Natural killer cell treated with Interleukin-12 subunit alpha and Interleukin-12 subunit beta and Interleukin-15 and Interleukin-18, amount 100 ng/mL, for 72 hours (primary cell): ENCODE measurements around the gene RGS3. TPM values are rescaled to one million over a fixed set of nuclear protein-coding genes. Genes with fewer than 3 reads are reported as not detected.

Experiments used
- ATAC-seq, 2 donors: fragments of 150-1000 bp; cut with Tn5 transposase in 1 of 2; sonication (Bioruptor Pico), chemical (Tn5 transposase) in 1 of 2; 2 replicates each; pipeline ENCODE4 v1.10.0; 2021
- DNase-seq: peaks from one replicate; pipeline ENCODE4 v3.0.0; 2022; ENCODE audit warnings: low spot score
- H3K27ac Mint-ChIP-seq, 2 donors: 1 replicate in 1 of 2; 2 replicates in 1 of 2; pipeline ENCODE4 v1.8.0; 2022; ENCODE audit warnings: mixed read lengths in 2 of 2, mild to moderate bottlenecking in 1 of 2, moderate library complexity in 1 of 2
- H3K27me3 Mint-ChIP-seq, 2 donors: 1 replicate in 1 of 2; 2 replicates in 1 of 2; pipeline ENCODE4 v1.8.0; 2022; ENCODE audit warnings: mixed read lengths in 2 of 2
- H3K36me3 Mint-ChIP-seq: one replicate; pipeline ENCODE4 v1.8.0; 2022; ENCODE audit warnings: mixed read lengths
- H3K4me1 Mint-ChIP-seq, 2 donors: 1 replicate in 1 of 2; 2 replicates in 1 of 2; pipeline ENCODE4 v1.8.0; 2022; ENCODE audit warnings: low read depth in 2 of 2, mixed read lengths in 2 of 2, mild to moderate bottlenecking in 1 of 2
- H3K4me3 Mint-ChIP-seq: one replicate; pipeline ENCODE4 v1.8.0; 2022; ENCODE audit warnings: mixed read lengths
- H3K9me3 Mint-ChIP-seq: 2 replicates; pipeline ENCODE4 v1.8.0; 2022; ENCODE audit warnings: mixed read lengths
- total RNA-seq, 2 donors: library from RNA; stranded (reverse); gene quantifications; one replicate each; pipeline ENCODE4 v1.2.3, GENCODE V29; 2022

Gene RGS3
- total RNA-seq, 2 donors from 2014 or later: 71.7 to 144 TPM

DNA sequence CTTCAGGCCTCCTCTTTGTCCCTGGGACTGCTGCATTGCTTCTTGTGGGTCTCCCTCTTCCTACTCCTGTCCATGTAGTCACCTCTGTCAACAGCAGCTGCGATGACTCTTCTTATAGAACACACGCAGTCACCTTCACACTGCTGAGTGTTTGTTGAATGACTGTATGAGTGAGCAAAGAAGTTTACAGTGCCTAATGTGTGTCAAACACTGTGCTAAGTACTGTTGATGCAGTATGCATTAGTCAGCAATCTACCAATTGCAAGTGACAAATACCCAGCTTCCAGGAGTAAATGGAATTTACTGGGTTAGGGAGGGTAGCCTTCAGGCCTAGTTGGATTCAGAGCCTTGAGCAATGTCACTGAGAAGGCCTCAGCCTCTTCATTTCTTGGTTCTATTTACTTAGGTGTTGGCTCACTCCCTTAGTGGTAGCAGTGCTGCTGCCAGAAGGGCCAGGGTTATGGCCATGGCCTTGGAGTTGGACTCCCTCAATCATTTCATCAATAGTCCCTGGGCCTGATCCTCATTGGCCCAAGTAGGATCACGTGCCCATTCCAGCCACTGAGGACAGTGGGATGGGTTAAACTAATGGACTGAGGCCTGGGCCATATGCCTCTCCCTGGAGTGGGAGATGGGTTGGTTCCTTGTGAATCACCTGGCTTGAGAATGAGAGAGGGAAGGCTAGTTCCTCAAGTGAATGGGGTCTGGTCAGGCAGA lies 93.5 kb downstream of the RGS3 start:
- Mint-ChIP-seq H3K4me1 (peaks cover 46 to 58% of the 10 kb centered on the region in 2 donors), H3K27ac (peak overlapping the region; percentile 64 to 71), H3K36me3 (peaks cover 4% of the 10 kb centered on the region), H3K27me3 (no peaks in the 10 kb centered on the region), H3K9me3 (no peaks in the 10 kb centered on the region), H3K4me3 (peak overlapping the region; percentile 9)
- ATAC-seq (peak; percentile 57 to 68), DNase-seq (no peak)

DNA sequence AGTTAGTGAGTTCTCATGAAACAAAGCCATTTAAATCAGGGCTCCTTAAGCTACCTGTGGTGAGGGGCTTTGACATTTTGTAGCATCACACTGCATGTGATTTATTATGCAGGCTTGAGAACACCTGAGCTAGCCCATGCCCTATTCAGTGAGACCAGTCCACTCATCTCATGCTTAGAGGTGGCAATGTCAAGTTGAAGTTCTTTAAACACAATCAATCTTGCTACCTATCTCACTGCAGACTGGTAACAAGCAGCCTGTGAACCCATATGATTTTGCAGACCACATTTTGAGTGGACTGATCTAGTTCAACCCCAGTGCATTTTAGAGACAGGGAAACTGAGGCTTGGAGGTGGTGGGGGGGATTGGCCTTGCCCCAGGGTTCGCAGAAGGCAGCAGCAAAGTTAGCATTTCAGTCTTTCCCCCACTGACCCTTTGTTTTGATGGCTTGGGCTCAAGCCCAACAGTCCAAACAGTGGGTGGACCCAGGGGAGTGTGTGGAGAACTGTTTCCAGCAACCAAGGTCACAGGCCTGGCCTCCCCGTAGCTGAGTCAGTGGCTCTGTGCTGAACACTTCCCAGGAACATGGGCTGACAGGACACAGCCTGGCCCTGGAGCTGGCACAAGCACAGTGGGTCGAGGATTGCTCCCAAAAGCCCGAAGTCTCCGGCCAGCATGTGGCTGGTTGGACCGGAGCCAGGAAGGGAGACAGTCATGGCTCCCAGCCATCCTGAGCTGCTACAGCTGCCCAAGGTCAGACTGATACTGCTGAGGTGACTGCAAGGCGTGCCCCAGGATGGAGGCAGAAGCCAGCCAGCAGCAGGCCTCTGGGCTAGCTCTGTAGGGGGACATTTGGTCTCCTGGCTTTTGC lies 95.3 kb downstream of the RGS3 start:
- Mint-ChIP-seq H3K9me3 (no peaks in the 10 kb centered on the region), H3K4me1 (peaks cover 54 to 62% of the 10 kb centered on the region in 2 donors), H3K36me3 (peaks cover 4% of the 10 kb centered on the region), H3K27me3 (no peaks in the 10 kb centered on the region), H3K27ac (peak overlapping the region; percentile 64 to 87), H3K4me3 (no peak overlapping the region)
- no peak for ATAC-seq
- peak; percentile 44 for DNase-seq

DNA sequence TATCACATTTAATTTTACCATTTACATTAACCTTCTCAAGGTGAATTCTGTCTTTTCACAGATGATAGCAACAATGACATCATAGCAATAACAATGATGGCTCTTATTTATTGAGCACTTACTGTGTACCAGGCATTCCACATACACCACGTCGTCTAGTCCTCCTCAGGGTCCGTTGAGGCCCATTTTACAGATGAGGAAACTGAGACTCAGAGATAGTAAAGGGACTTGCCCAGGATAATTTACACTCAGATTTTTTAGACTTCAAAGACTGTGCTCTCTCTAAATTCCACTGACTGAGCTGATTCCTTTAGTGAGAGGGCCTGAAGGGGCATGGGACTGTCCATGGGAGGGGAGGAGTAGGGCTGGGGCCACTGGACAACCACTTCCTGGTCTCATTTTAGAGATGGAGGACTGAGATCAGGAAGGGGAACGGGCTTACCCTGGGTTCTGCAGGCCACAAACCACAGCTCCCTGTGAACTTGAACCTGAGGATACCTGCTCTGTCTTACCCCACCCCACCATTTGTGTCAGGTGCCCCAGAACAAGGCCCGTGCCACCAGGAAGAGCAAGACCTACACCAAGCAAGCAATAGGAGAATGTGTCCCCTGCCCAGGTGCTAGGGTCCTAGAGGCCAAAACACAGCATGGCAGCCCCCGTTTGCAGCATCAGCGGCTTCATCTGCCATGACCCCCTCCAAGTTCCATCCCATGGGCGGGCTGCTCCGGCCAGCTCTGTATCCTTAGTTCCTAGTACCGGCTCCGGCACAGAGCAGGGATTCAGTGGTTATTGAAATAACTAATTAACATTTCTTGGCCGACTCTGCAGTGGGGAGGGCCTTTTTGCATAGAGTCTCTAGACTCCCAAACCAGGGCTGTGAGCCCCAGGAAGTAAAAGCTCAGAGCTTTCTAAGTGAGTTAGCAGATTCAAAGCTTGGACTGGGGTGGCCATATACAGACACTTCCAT lies 96.6 kb downstream of the RGS3 start:
- no peaks in the 10 kb centered on the region for H3K9me3 Mint-ChIP-seq
- no peak overlapping the region for H3K4me3 Mint-ChIP-seq
- no peaks in the 10 kb centered on the region for H3K27me3 Mint-ChIP-seq
- ATAC-seq (no peak), DNase-seq (peak; percentile 41)
- H3K4me1 Mint-ChIP-seq: peaks cover 56 to 66% of the 10 kb centered on the region in 2 donors
- peak overlapping the region; percentile 44 to 87 for H3K27ac Mint-ChIP-seq
- H3K36me3 Mint-ChIP-seq: peaks cover 2% of the 10 kb centered on the region

DNA sequence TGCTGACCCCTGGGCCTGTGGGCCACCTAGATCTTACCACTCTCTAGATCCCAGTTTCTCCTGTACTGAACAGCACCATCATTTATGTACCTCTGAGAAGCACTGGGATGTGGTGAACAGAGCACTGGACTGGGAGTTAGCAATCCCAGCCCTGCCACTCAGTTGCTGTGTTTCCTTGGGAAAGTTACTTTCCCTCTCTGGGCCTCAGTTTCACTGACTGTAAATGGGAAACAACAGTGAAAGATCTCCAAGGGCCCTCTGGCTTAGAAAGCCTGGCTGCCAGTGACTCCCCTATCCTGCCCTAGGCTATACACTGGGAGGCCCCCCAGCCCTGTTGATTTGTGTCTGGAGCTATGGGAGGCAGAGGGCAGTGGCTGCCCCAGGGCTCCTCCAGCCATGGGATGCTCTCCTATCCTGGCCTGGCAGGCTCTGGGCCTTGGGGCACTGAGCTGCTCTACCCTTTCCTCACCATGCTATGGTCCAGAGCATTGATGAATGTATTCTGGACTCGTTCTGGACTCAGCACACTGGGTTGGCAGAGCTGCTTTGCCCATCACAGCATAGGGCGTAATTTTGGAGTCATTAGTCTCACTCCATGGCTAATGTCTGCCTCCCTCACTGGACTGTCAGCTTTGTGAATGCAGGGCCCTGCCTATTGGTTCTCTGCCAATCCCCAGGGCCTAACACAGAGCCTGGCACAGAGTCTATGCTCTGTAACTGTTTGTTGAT lies 99.3 kb downstream of the RGS3 start:
- Mint-ChIP-seq H3K9me3 (no peaks in the 10 kb centered on the region), H3K27ac (peak overlapping the region; percentile 56 to 87), H3K36me3 (no peaks in the 10 kb centered on the region), H3K4me3 (no peak overlapping the region), H3K4me1 (peaks cover 54 to 63% of the 10 kb centered on the region in 2 donors), H3K27me3 (no peaks in the 10 kb centered on the region)
- DNase-seq: no peak
- ATAC-seq: no peak

DNA sequence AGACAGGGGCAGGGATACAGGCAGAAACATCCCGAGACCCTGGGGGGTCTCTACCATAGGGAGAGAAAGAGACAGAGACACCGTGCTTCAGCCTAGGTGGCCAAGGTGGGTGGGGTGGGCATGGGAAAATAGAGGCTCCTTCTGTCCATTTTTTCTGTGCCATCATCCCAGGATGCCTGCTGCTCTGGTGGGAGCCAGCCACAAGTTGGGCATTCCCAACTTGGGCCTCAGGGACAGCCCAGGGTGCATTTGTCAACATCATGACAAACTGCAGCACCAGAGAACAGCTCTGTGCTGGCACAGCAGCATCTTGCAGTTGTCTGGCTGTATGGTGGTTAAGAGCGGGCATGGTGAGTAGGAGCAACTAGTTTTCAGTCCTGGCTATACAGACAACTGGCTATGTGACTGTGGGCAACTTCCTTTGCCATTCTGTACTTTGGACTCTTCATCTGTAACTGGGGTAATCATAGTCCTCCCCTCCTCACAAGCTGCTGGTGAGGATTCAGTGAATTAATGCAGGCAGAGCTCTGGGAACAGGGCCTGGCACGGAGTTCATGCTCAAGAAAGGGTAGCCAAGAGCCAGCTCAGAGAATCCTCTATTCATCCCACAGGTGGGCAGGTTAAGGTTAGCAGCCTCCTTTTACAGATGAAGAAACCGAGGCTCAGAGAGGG lies 100.4 kb downstream of the RGS3 start:
- no peaks in the 10 kb centered on the region for H3K27me3 Mint-ChIP-seq
- H3K4me3 Mint-ChIP-seq: no peak overlapping the region
- ATAC-seq (no peak), DNase-seq (no peak)
- H3K9me3 Mint-ChIP-seq: no peaks in the 10 kb centered on the region
- H3K4me1 Mint-ChIP-seq: peaks cover 52 to 58% of the 10 kb centered on the region in 2 donors
- H3K36me3 Mint-ChIP-seq: no peaks in the 10 kb centered on the region
- peak overlapping the region; percentile 56 to 87 for H3K27ac Mint-ChIP-seq

DNA sequence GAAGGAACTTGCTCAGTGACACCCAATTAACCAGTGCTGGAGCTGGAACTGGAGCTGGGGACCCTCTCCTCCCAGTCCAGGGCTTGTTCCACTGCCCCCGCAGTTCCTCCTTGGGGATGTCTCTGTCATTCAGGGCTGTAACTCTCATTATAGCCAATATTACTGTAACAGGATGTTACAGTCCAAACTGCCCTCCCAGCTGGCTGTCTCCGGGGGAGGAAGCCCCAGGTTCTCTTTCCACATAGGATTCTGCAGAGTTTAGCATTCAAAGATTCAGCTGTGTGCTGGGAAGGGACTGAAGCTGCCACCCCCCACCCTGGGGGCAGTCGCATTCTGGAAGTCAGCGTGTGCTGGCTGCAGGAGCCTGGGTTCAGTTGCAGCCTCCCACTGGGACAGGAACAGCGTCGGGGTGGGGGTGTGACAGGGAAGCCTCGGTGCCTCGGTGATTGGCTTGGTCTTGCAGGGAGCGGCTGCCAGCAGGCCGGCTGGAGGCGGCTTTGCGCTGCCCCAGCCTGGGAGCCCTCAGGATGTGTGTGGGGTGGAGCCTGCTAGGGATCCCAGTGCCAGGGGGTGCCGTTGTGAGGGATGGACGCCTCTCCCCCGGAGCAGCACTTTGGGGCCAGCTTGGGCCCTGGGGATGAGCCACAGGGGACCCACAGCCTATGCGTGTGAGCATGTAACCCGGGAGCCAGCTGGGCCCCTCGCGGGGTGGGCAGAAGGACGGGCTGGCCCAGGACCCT lies 101.1 kb downstream of the RGS3 start:
- Mint-ChIP-seq H3K36me3 (no peaks in the 10 kb centered on the region), H3K27me3 (no peaks in the 10 kb centered on the region), H3K4me1 (peaks cover 53 to 61% of the 10 kb centered on the region in 2 donors), H3K4me3 (no peak overlapping the region), H3K9me3 (no peaks in the 10 kb centered on the region), H3K27ac (peak overlapping the region; percentile 56 to 87)
- no peak for DNase-seq
- ATAC-seq: peak; percentile 24 to 38

DNA sequence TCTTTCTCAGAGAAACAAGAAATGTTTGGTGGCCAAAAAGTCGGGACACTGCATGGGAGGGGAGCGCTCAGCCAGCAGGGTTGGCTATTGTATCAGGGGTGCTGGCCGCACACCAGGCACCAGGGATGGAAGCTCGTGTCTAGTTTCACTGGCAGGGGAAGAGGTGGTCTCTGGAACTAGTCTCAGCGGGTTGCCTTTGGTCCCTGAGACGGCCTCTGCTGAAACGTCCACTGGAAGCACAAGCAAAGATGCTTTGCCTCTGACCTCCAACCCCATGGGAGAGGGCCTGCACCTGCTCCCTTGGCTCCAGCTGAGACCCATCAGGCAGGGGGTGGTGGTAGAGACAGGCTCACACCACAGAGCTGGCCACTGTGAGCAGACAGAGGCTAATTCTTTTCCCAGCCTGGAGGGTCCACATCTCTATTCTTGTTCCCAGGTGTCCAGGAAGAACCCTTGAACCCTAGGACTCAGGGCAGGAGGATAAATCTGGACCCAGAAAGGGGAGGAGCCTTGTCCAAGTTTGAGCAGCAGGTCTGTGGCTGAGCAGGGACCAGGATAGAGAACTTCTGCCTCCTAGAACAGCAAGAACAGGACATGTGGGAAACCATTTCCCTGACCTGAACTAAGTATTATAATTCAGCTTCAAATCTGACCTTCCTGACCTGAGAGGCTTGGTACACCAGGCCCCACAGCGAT lies 102.6 kb downstream of the RGS3 start:
- H3K27me3 Mint-ChIP-seq: no peaks in the 10 kb centered on the region
- no peak for ATAC-seq
- DNase-seq: no peak
- no peaks in the 10 kb centered on the region for H3K9me3 Mint-ChIP-seq
- no peak overlapping the region for H3K4me3 Mint-ChIP-seq
- no peaks in the 10 kb centered on the region for H3K36me3 Mint-ChIP-seq
- H3K27ac Mint-ChIP-seq: peak overlapping the region in 1 of 2 donors; percentile 87
- H3K4me1 Mint-ChIP-seq: peaks cover 57% of the 10 kb centered on the region in 2 donors

DNA sequence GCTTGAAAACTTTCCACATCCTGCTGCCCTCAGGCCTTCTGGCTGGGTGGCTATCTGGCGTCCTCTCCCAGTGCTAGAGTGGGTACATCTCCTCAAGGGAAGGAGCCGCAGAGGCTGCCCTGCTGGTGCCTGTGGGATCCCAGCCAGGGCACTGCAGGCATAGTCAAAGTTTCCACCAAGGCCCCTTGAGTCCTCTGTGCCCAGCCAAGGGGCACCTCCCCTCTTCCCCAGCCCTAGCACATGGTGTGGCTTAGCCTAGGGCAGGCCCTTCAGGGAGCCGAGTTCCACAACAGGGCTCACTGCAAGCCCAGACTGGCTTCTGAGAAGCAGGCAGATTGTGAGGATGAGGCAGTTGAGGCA lies 103.2 kb downstream of the RGS3 start:
- H3K4me1 Mint-ChIP-seq: peaks cover 59% of the 10 kb centered on the region in 2 donors
- DNase-seq (no peak), ATAC-seq (no peak)
- H3K4me3 Mint-ChIP-seq: no peak overlapping the region
- no peaks in the 10 kb centered on the region for H3K36me3 Mint-ChIP-seq
- H3K9me3 Mint-ChIP-seq: no peaks in the 10 kb centered on the region
- H3K27me3 Mint-ChIP-seq: no peaks in the 10 kb centered on the region
- H3K27ac Mint-ChIP-seq: peak overlapping the region in 1 of 2 donors; percentile 43

DNA sequence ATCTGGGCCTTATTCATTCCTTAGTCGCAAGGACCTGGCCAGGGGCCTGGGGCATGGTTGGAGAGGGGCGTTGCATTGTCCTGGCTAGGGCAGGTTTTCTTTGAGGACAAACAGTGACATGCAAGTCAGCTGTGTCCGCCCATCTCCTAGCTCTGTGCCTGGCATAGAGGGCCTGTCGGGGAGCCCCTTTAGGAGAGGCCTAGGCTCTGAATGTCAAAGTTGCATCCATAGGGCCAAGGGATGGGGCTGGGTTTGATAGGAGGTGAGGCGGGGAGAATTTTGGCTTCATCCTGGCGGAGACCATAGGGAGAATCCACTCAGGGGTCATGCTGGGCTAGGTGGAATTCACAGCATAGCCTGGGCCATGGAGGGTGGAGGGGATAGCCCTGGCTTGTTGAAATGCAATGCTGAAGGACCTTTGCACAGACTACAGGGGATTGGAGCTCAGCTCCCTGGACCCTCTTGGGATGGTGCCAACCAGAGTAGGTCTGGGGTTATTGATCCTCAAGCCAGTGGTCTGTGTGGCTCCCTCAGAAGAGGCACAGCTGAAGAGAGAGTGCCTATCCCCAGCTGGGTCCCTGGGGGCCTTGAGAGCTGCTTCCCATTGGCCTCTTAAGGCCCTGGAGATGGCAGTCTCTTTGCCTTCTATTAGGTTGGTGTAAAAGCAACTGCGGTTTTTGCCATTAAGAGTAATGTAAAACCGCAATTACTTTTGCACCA lies 104.0 kb downstream of the RGS3 start:
- H3K4me3 Mint-ChIP-seq: no peak overlapping the region
- no peak for ATAC-seq
- DNase-seq: no peak
- no peaks in the 10 kb centered on the region for H3K27me3 Mint-ChIP-seq
- H3K27ac Mint-ChIP-seq: peak overlapping the region; percentile 33 to 43
- H3K4me1 Mint-ChIP-seq: peaks cover 65% of the 10 kb centered on the region in 2 donors
- no peaks in the 10 kb centered on the region for H3K36me3 Mint-ChIP-seq
- H3K9me3 Mint-ChIP-seq: no peaks in the 10 kb centered on the region

DNA sequence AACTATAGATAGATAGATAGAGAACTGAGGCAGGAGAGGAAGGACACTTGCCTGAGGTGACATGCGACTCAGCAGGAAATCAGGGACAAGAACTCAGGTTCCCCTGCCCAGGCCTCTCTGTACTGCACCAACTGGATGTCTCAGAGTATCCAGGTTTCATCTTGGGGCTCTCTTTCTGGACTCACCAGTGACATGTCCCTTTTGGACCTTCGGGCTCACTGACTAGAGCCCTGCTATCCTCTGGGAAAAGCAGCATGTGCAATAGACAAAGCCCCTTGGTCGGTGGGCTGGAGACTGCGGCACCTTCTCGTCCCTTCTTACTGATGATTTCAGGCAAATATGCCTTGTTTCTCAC lies 104.5 kb downstream of the RGS3 start:
- Mint-ChIP-seq H3K27ac (no peak overlapping the region), H3K4me1 (peaks cover 70% of the 10 kb centered on the region in 2 donors), H3K4me3 (no peak overlapping the region), H3K9me3 (no peaks in the 10 kb centered on the region), H3K27me3 (no peaks in the 10 kb centered on the region), H3K36me3 (no peaks in the 10 kb centered on the region)
- ATAC-seq (no peak), DNase-seq (no peak)

DNA sequence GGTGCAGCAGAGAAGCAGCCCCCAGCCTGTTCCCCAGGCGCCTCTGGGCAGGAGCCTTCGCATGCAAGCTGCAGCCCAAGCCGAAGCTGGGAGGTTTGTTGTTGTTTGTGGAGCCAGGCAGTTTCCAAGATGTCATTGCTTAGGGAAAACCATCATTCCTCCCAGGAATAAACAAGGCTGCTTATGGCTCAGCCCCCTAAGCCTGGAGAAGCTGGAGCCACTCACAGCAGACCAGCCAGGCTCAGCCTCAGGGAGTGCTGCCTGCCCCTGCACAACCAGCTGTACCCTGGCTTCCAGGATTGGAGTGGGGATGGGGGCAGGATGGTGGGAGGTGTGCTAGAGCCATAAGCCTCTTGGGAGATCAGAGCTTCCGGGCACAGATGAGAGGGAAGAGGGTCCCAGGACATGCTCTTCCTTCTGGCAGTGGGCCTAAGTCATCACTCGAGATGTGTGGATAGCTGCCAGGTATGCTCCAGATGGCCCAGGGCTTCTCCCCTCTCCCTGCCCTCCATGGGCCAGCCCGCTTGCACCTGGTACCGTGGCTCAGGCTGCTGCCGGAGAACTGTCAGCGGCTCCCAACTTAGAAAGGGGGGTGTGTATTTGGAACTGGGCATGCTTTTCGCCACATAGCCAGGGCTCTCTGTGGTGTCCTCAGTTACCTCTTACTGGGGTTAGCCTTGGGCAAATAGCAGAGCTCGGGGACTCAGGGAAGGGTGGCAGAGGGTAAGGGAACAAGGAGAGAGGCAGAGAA lies 105.2 kb downstream of the RGS3 start:
- Mint-ChIP-seq H3K4me1 (peaks cover 70% of the 10 kb centered on the region in 2 donors), H3K27ac (peak overlapping the region; percentile 64 to 70), H3K27me3 (no peaks in the 10 kb centered on the region), H3K9me3 (no peaks in the 10 kb centered on the region), H3K36me3 (no peaks in the 10 kb centered on the region), H3K4me3 (no peak overlapping the region)
- DNase-seq (no peak), ATAC-seq (no peak)
